CD4-positive, alpha-beta T cell treated with Interleukin-17A for 1 hour (primary cell): ENCODE data around the gene ATP2B2.

Source experiments
- DNase-seq: peaks from one replicate; pipeline ENCODE4 v3.0.0-alpha.2; 2020

The ATP2B2 gene

GRCh38 chr3:10528046-10528445 lies 22.7 kb upstream of the ATP2B2 start:
- DNase-seq = no peak

- no peak for DNase-seq
These were observed 22.1 kb upstream of the ATP2B2 start for GRCh38 chr3:10527295-10528001.

- DNase-seq = no peak
These were observed 21.0 kb upstream of the ATP2B2 start for GRCh38 chr3:10526366-10526765.

GRCh38 chr3:10524799-10525301 lies 19.5 kb upstream of the ATP2B2 start:
- DNase-seq = no peak

GRCh38 chr3:10524270-10524669 lies 18.9 kb upstream of the ATP2B2 start:
- no peak for DNase-seq

- no peak for DNase-seq
These were observed 18.2 kb upstream of the ATP2B2 start for GRCh38 chr3:10523561-10523960.

GRCh38 chr3:10522646-10523303 lies 17.4 kb upstream of the ATP2B2 start:
- no peak for DNase-seq

GRCh38 chr3:10521772-10522441 lies 16.5 kb upstream of the ATP2B2 start:
- no peak for DNase-seq

- no peak for DNase-seq
These were observed 14.7 kb upstream of the ATP2B2 start for GRCh38 chr3:10520072-10520471.

- DNase-seq = no peak
These were observed 13.8 kb upstream of the ATP2B2 start for GRCh38 chr3:10519236-10519635.

- DNase-seq = no peak
These were observed 13.2 kb upstream of the ATP2B2 start for GRCh38 chr3:10518506-10519150.

GRCh38 chr3:10517627-10518026 lies 12.2 kb upstream of the ATP2B2 start:
- no peak for DNase-seq

- DNase-seq = no peak
These were observed 11.4 kb upstream of the ATP2B2 start for GRCh38 chr3:10516544-10517452.

GRCh38 chr3:10515884-10516495 lies 10.6 kb upstream of the ATP2B2 start:
- DNase-seq = no peak

- no peak for DNase-seq
These were observed 10.0 kb upstream of the ATP2B2 start for GRCh38 chr3:10515396-10515795.

GRCh38 chr3:10514407-10515069 lies 9.2 kb upstream of the ATP2B2 start:
- no peak for DNase-seq

GRCh38 chr3:10513306-10513705 lies 7.9 kb upstream of the ATP2B2 start:
- no peak for DNase-seq

GRCh38 chr3:10512687-10513086 lies 7.3 kb upstream of the ATP2B2 start:
- no peak for DNase-seq

GRCh38 chr3:10511809-10512494 lies 6.6 kb upstream of the ATP2B2 start:
- no peak for DNase-seq

- no peak for DNase-seq
These were observed 5.5 kb upstream of the ATP2B2 start for GRCh38 chr3:10510743-10511432.
